Left hindlimb (tissue), 1 donor: ENCODE data around the gene OR8U1.
"Not testable (repeated sequence)": the region's sequence is repeated elsewhere in the genome, so short reads cannot be mapped to it uniquely, and the experiment has no call there.

Experiments
- DNase-seq: peaks from one replicate; pipeline ENCODE4 v3.0.0-alpha.2; 2018

OR8U1 gene

DNA sequence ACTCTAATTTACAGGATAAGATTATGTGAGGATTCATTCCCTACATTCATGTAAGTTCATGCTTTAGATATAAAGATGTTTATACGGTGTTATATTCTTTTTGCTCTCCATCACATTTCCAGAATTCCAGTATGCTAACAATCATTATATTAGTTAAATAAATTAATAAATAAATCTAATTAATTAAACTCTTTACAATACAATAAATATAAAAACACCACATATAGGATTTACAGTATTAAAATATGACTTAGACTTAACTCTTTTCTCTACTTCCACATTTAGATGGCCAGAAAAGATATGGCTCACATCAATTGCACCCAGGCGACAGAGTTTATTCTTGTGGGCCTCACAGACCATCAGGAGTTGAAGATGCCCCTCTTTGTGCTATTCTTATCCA lies at the start of gene OR8U1:
OR8U1 (plus strand) TSS at position 301 of the 400 bp plus-strand sequence; CDS start at position 301, 0 bp downstream.
- DNase-seq, result no peak

DNA sequence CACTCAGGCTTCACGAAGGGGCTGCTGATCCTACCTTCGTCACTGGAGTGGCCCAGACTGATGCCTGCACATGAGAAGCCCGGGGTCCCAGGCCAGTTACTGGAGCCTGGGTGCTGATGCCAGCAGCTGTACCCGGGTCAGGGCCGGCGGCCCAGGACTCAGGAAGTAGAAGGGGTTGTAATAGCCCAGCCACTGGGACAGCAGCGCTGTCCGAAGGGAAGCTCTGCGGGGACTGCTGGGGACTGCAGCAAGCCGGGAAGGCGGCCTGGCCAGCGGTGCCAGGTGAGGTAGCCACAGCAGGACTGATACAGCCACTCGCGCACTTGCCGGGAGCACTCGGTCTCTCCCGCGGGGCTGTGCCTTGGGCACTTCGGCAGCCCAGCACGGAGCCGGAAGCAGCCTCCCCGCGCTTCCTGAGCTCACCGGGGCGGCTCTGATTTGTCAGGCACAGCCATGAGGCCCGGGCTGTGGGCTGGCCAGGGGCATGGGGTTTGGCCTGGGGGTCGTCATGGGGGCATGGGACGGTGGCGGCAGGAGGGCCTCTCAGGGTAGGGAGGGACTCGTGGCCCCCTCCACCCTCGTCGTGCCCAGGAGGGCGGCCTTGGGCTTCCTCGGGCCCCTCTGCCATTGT lies 43.4 kb upstream of the OR8U1 start:
- DNase-seq, result no peak

DNA sequence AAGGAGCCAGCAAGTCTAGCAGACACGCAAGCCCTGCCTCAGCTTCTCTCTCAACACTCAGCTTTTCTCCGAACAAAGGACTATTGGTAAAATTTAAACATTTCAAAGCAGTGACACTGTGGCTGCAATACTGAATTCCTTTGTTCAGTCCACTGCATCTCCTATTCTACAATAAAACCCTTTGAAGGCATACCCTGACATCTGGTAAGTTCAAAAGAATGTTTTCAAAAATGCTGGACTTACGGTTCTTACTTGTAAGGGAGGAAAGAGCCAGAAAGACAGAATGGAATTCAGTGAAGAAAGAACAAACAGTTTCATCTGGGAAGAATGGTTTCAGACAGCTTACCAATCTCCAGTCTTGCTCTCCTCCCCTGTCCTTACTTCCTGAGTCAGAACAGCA lies 42.3 kb upstream of the OR8U1 start:
- DNase-seq, result no peak

DNA sequence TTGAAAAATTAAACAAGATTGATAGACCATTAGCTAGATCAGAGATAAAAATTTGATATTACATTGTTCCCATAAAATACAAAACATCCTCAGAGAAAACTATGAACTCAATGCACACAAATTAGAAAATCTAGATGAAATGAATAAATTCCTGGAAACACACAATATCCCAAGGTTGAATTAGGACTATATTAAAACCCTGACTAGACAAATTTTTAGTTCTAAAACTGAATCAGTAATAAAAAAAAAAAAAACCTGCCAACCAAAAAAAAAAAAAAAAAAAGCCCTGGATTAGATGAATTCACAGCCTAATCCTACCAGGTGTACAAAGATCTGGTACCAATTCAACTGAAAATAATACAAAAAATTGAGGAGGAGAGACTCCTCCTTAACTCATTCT lies 35.1 kb upstream of the OR8U1 start:
- DNase-seq, result no peak

DNA sequence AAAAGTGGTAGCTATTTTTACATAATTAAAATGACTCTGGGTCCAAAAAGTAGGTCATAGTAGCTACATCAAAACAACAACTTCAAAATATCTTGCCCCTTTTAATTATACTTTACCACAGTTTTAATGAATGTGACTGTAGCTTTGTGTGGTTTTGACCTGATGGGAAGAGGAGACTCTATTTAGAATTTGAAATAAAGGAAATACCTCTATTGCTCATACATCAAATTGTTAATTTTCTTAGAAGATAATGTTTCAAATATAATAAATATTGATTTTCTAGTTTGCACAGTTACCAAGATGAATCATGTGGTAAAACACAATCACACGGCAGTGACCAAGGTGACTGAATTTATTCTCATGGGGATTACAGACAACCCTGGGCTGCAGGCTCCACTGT lies 29.7 kb upstream of the OR8U1 start, which contains the start of gene OR8K1:
OR8K1 (plus strand) TSS at position 301 of the 400 bp plus-strand sequence; CDS start at position 301, 0 bp downstream.
- no peak for DNase-seq

DNA sequence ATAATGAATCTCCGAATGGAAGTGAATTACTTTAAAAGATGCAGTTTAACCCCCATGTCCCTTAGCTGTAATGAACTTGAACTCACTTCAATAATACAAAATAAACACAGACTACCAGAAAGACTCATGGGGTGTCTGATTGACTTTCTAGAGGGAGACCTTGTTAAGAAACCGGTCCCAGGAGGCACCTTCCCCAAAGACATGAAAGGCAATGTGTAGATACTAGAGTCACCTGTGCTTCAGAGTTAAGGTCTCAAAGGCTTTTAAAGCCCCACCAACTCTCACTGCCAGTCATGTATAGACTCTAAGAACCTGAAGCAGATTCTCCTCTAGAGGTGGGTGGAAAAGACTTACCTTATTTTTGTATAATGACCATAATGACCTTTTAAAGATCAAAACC lies 21.4 kb upstream of the OR8U1 start, which contains the start of gene OR8J1:
OR8J1 (plus strand) TSS at position 301 of the 400 bp plus-strand sequence. CDS start 5,956 bp downstream, outside the sequence.
- DNase-seq, result no peak

DNA sequence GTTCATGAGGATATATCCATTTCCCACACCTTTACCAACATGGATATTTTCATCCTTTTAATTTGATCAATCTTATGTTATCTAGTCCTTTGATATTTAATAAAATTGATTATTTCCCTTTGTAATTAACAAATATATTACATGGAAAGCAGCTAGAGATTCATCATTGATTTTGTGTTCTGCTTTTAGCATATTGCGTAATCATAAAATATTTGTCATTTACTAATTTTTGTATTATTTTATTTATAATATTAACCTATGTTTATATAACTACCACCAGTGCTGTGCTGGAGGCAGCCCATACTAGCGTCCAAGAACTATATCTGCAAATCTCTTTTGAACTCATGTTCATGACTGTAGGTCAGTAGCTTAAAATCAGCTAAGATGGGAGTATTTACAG lies 4.7 kb downstream of the OR8U1 start:
- DNase-seq, result no peak

DNA sequence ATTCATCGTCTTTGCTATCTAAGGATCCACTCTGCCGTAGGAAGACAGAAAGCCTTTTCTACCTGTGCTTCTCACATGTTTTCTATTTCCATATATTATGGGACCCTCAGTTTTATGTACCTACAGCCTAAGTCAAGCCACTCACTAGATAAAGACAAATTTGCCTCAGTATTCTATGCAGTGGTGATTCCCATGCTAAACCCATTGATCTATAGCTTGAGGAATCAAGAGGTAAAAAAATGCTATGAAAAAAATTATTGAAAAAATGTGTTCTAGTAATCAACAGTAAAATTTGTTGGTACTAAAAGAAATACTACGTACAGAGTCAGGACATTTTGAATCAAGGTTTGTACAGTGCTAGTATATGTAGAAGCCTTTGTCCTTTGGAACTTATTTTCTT lies 19.0 kb downstream of the OR8U1 start:
- no peak for DNase-seq

DNA sequence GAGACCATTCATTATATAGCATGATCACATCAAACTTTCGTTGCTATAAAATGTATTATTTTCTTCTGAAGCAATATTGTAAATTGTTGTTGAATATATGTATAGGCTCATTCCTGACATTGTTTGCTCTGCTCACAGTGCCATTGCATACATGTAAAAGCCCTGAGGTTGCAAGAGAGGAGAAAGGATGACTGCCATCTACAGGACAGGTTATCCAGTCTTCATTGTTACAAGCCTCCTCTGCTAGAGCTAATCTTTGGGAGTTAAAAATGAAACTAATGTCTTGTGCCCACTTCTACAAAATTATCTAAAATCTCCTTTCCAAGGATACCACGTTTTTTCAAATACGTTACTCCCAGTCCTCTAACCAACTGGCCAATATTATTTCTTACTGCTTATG lies 20.6 kb downstream of the OR8U1 start:
- DNase-seq, result no peak

DNA sequence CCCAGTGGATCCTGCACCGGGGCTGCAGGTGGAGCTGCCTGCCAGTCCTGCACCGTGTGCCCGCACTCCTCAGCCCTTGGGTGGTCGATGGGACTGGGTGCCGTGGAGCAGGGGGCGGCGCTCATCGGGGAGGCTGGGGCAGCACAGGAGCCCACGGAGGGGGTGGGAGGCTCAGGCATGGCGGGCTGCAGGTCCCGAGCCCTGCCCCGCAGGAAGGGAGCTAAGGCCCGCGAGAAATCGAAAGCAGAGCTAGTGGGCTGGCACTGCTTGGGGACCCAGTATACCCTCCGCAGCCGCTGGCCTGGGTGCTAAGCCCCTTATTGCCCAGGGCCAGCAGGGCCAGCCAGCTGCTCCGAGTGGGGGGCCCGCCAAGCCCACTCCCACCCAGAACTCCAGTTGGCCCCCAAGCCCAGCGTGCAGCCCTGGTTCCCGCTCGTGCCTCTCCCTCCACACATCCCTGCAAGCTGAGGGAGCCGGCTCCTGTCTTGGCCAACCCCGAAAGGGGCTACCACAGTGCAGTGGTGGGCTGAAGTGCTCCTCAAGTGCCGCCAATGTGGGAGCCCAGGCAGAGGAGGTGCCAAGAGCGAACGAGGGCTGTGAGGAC lies 26.5 kb downstream of the OR8U1 start:
- not testable (repeated sequence) for DNase-seq

DNA sequence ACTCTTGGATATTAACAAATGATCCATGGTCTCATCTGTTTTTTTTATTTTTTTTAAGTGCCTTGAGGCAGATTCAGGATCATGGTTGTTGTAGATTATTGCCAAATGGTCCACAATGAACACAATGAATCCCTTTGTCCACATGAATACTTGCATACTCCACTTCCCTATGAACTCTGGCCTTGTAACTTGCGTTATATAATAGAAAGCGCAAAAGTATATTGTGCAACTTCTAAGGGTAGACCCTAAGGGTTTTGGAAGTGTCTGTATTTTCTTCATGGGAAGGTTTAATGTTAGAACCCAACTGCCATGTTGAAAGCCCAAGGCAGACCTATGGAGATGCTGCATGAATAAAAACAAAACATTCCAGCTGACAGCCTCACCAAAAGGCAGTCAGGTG lies 29.0 kb downstream of the OR8U1 start:
- DNase-seq, result no peak

DNA sequence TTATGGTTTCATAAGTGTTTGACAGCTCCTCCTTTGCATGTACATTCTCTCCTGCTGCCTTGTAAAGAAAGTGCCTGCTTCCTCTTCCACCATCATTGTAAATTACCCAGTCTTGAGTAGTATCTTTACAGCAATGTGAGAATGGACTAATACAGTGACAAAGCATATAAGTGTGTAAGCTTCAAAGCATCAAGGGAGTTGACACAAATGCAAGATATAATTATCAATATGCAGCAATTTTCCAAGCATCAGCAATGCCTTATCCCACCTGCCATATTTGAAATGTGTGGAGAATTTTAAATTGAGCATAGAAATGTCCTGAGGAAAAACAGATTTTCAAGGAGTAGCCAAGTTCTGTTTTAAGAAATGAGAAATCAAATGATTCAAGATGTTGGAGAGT lies 35.4 kb downstream of the OR8U1 start:
- no peak for DNase-seq

DNA sequence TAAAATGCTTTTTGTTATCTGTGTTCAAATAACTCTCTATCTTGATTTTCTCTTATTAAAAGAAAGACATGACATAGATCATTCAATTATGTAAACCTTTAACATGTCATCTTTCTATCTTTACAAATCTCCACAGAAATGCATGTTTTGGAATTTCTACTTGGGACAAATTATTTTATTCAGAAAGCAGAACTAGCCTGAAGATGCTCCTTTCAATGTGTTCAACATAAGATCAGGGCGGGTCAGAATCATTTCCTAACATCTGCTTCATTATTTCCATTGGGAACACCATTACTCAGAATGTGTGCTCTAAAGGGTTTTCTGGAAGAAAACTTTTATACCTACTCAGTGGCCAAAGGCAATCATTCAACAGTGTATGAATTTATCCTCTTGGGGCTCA lies 37.0 kb downstream of the OR8U1 start, which contains the start of gene OR5AL1:
OR5AL1 (plus strand) TSS at position 301 of the 400 bp plus-strand sequence.
- no peak for DNase-seq
